GM19240 (cell line): ENCODE measurements around the gene PARG.
"Not testable (repeated sequence)": the region's sequence is repeated elsewhere in the genome, so short reads cannot be mapped to it uniquely, and the experiment has no call there.

ENCODE experiments used
- DNase-seq: peaks from one replicate; pipeline ENCODE4 v3.0.0; 2011; ENCODE audit warnings: low spot score; ENCODE audit not compliant: insufficient read length

Gene PARG

DNA sequence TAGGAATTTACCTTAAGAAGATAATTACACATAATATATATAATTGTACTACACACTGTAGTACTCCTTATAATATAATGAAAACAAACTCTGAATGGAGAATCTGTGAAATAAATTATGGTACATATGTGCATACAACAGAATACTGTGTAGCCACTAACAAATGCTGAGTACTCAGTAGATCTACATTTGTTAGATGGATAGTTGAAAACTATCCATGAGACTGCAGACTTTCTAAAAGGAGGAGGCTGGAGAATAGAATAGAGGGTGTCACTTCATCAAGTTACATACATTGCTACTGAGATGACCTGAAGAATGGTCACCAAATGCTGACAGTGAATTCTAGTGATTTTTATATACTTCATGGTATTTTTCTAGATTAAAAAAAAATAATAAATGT is 111.0 kb downstream of the PARG start:
- no peak for DNase-seq

DNA sequence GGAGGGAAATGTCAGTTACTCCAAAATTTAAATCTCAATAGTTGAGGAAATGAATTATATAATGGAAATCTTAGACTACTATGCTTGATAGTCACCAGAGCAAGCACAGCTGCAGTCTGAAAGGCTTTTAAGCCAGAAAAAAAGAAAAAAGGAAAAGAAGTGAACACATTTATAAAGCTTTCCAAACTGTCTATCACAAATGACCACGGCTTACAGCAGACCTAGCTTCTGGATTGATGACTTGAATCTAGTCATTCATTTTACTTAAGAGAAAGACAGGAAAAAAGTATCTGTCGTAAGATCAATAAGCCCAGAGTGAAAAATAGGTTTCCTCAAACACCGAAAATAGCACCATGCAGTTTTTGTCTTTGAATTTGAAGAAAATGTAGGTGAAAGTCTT is 111.8 kb downstream of the PARG start:
- no peak for DNase-seq

DNA sequence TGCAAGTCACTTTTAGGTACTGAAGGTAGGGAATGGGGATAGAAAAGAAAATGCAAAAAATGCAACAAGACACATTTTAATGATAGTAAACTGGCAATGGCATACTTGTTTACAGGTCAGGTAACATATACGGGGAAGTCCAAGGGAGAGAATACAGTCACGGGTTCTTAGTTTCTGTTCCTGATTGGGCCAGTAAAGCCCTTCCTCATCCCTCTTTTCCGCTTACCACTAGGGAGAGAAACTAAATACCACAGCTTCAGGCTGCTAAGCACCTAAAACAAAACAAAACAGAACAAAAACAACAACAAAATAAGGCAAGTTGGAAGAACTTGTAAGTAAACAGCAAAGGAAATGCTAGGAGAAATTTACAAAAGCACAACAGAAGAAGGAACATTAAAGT is 114.5 kb downstream of the PARG start:
- DNase-seq = no peak

DNA sequence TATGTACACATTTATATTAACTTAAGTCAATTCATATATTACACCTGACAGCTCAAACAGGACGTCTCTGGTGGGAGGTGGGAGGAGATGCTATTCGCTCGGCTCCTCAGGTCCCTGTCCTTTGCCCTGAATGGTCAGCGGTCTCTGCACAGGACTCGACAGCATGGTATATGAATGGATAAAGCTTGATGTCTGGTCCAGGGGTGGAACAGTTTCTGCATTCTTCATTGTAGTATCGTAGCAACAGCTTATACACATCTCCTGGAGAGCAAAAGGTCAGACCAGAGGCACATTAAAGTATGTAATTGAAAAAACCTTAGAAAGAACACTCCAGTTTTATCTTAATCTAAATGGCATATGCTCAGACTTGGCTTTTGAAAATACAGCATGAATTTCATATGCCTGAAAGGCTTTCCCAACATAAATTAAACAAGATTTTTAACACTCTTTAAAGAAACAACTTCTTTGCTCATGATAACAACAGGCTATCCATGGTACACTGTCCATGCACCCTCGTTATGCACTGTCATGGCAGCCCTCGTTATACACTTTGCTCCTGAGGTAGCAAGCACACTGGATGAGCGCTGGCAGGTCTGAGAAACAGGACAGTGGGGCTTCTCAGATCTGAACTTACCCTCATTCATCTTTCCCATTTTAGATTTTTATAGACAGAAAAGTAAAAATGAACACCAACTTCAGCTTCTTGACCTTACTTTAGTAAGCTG is 122.4 kb downstream of the PARG start:
- no peak for DNase-seq

DNA sequence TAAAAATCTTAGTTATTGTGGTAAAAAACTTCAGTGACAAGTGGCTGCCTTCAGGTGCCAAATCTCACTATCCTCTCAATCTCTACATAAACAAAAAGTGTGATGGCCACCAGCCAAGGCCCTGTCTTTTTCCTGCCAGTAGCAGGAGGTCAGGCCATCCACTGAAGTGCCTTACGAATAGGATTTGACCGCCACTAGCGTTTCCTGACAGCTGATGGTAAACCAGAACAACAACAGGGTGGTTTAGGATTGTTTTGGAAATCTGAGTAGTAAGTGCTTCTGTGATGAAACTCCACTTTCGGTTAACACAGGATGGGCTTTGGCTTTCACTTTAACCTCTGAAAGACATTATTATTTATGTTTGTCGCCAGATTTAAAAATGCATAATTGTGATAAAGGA is 124.0 kb downstream of the PARG start:
- DNase-seq = no peak

DNA sequence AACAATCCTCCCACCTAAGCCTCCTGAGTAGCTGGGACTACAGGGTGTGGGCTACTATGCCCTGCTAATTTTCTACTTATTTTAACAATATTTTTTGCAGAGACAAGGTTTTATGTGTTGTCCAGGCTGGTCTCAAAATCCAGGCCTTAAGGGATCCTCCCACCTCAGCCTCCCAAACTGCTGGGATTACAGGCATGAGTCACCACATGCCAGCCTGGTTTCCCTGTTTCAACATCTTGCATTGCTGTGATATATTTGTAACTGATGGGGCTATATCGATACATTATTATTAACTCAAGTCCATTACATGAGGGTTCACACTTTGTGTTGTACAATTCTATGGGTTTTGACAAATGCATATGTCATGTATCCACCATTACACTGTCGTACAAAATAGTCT is 137.8 kb downstream of the PARG start:
- no peak for DNase-seq

DNA sequence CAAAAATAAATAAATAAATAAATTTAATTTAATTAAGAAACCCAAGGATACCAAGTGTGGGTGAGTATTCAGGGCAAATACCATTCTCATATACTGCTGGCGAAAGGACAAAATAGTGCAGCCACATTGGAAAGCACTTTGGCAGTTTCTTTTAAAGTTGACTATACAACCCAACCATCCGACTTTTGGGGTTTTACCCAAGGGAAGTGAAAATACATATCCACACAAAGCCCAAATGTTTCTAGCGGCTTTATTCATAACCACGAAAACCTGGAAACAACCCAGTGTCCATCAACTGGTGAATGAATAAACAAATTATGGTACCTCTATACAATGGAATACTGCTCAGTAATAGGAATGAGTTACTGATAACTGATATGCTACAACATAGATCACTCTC is 143.6 kb downstream of the PARG start:
- DNase-seq = no peak

DNA sequence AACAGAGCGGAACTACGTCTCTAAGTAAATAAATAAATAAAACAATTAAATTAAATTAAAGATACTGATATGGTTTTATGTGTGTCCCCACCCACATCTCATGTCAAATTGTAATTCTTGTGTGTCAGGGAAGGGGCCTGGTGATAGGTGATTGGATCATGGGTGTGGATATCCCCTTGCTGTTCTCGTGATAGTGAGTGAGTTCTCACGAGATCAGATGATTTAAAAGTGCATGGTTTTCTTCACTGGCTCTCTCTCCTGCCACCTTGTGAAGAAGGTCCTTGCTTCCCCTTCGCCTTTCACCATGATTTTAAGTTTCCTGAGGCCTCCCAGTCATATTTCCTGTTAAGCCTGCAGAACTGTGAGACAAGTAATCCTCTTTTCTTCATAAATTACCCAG is 150.7 kb downstream of the PARG start:
- DNase-seq = no peak

DNA sequence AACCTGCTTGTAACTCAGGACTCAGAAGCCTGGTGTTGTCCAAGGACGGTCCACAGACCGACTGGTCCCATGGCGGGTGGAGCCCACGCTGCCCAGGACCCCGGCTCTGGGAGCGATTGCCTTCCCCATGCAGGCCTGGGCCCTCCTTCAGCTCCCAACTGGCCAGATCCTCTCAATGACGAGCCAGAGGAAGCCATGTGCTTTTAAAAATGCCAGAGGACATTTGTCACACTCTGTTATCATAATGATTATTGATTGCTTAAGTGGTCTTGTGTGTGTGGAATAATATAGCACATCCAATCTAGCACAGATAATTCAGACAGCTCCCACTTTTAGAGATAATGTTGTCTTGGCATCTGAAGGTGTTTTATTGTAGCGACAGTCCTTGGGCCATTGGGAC is 157.1 kb downstream of the PARG start:
- no peak for DNase-seq

DNA sequence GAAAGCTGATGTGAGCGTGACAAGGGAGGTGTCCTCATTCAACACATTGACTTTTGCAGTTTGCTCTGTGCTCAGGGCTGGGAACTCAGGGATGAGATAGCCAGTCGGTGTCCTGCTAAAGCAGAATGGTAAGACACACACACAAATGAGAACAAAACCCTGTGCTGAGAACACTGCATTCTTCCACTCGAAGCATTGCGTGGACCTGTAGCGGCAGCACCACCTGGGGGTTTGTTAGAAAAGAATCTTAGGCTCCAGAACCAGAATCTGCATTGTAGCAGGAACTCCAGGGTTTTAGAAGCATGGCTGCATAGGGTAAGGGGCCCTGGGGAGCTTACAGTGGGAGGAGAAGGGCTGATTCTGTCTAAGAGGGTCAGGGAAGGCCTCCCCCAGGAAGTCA is 158.2 kb downstream of the PARG start:
- DNase-seq = no peak

DNA sequence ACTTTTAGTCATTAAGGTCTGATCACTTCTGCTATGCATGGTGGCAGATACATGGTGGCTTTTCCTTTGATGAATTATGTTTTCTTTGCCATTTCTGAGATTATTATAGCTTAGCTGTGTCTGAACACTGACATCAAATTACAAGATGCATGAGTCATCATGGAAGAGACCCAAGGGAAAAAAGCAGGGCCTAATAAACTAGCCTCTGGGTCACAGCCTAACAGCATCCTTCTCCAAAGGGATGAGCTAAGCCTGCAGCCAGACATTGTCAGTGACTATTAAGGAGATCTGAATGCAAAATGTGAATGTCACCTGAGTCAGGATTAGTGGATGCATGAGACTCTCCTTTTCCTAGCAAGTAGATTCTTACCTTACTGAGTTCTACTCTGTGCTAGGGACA is 160.6 kb downstream of the PARG start:
- no peak for DNase-seq

DNA sequence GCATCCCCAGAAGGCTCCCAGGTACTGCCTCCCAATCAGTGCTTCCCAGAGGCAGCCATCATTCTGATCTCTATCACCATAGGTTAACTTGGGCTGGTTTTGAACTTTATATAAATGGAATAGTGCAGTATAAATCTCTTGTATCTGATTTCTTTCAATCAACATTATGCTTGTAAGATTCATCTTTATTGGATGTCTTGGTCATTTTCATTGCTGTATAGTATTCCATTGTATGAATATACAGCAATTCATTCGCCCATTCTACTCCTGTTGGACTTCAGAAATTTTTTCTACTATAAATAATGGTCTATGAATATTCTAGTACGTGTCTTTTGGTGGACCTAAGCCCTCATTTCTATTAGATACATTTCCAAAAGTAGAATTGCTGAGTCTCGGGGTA is 163.6 kb downstream of the PARG start:
- DNase-seq = no peak

DNA sequence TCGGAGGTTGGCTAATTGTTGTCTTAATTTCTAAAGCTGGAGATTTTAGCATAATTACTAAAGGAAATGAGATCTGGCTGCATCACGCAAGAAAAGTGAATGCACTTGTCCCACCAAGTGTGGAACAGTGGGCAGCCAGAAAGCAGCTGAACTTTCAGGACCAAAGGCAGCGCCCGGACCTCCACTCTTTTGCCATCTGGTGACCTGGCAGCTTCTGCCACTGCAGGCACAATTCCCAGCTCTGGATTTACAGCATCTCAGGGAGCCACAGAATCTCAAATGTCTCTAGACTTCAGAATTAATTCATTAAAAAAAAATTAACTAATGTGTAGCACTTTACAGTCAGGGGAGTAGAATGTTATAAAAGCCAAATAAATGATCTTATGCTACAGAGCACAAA is 165.0 kb downstream of the PARG start:
- DNase-seq = no peak

DNA sequence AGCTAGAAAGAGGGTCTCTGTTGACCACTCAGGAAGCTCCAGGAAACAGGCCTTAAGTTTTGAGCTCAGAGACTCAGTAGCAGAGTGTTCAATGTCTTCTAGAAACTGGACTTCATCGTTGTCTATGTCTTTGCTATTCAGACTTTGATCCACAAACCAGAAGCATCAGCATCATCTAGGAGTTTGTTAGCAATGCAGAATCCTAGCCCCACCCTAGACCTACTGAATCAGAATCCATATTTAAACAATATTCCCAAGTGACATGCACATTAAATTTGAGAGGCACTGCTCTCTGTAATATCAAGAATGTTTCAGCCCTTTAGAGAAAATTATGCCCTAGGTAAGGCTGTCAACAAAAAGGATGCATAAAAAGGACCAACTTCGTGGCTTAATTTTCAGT is 166.8 kb downstream of the PARG start:
- DNase-seq = no peak

DNA sequence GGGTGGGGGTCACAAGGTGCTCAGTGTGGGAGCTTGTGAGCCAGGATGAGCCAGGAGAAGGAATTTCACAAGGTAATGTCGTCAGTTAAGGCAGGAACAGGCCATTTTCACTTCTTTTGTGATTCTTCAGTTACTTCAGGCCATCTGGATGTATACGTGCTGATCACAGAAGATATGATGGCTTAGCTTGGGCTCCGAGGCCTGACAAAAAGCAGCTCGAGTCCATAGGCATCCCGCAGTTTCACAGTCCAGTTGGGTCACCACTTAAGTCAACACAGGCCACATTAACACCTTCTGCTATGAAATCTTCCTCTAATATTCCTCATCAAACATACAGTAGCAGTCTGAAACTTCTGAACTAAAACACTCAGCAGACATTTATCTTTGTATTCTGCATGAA is 168.9 kb downstream of the PARG start:
- not testable (repeated sequence) for DNase-seq

DNA sequence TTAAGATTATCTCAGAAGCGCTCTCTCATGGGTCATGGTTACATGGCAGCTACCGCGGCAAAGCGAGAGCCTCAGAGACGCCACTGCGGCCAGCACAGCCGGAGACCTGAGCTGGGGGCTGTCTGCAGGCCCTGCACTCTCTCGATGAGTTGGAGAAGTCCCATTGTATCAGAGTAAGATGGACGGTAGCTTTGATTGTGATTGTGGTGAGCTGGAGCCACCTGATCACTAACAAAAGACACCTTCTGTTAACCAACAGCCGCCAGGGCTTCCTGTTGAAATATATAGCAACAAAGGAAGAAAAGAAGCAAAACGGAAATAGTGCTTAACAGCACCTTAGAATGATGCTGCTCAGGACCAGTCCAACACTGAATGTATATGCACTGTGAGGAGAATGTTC is 170.8 kb downstream of the PARG start:
- not testable (repeated sequence) for DNase-seq

DNA sequence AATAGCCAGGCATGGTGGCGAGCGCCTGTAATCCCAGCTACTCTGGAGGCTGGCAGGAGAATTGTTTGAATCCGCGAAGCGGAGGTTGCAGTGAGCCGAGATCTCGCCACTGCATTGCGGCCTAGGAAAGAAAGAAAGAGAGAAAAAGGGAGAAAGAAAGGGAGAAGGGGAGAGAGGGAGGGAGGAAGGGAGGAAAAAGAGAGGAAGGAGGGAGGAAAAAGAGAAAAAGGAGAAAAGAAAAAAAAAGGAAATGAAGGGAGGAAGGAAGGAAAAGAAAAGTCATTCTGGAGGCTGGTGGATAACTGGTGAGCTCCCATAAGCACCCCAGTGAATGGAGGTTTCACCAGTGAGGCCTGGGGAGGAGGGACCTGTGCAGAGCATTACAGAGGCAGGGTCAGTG is 172.1 kb downstream of the PARG start:
- no peak for DNase-seq

DNA sequence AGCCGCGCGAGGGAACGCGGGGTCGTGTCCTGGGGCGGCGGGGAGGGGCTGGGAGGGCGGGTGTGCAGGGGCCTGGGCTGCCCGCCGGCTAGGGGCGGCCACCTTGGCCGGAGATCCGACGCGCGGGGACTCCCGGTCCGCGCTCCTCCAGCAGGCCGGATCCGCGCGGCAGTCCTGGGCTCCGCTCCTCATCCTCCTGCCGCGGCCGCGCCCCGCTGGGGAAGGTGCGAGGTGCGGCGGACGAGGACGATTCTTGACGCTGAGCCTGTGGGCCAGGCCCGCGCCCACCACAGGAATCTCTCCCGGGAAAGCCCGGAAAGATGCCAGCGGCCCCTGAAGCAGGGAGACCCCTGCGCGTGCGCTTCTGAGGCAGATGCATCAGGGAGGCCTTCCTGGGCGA is 173.1 kb downstream of the PARG start:
- DNase-seq = no peak

DNA sequence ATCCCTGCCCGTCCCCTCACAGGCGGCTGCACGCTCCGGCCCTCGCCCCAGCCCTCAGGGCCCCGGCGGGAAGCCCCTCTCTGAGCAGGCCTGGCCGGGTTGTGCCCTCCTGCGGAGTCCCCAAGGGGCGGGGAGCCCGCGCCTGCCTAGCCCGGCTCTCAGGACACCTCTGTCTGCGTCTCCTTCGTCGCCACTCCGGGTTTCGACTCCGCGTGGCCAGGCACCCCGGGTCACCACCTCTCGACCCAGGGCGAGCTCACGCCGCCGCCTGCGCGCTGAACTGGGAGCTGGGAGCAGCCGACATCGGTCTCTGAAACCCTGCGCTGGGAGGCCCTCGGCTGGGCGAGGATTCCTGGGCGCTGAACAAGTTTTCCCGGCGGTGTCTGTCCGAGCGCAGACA is 173.5 kb downstream of the PARG start:
- DNase-seq = no peak
